Liver (tissue), 3 donors: ENCODE results near the gene HIVEP3.

ENCODE experiments used
- CTCF ChIP-seq: fragments of 150-350 bp; IDR thresholded peaks from 2 replicates; pipeline ENCODE4 v1.5.1; 2017; ENCODE audit warnings: improper control_type of control experiment, low read depth, low read length; ENCODE audit not compliant: missing input control
- EGR1 ChIP-seq, 2 donors: IDR thresholded peaks; 2 replicates each; pipeline ENCODE4 v1.6.1; 2016 to 2018; ENCODE audit warnings: antibody characterized with exemption in 2 of 2, low read depth in 2 of 2
- HNF4A ChIP-seq, 2 donors: conservative IDR thresholded peaks; 2 replicates each; pipeline ENCODE4 v1.6.1; 2016; ENCODE audit warnings: antibody characterized with exemption in 2 of 2, mild to moderate bottlenecking in 2 of 2
- JUND ChIP-seq, 2 donors: IDR thresholded peaks; 2 replicates each; pipeline ENCODE4 v1.6.1; 2016; ENCODE audit warnings: antibody characterized with exemption in 2 of 2
- YY1 ChIP-seq: IDR thresholded peaks from 2 replicates; pipeline ENCODE4 v1.6.1; 2016; ENCODE audit warnings: antibody characterized with exemption, mild to moderate bottlenecking
- donor health status: healthy.
- donor health status: healthy.

DNA sequence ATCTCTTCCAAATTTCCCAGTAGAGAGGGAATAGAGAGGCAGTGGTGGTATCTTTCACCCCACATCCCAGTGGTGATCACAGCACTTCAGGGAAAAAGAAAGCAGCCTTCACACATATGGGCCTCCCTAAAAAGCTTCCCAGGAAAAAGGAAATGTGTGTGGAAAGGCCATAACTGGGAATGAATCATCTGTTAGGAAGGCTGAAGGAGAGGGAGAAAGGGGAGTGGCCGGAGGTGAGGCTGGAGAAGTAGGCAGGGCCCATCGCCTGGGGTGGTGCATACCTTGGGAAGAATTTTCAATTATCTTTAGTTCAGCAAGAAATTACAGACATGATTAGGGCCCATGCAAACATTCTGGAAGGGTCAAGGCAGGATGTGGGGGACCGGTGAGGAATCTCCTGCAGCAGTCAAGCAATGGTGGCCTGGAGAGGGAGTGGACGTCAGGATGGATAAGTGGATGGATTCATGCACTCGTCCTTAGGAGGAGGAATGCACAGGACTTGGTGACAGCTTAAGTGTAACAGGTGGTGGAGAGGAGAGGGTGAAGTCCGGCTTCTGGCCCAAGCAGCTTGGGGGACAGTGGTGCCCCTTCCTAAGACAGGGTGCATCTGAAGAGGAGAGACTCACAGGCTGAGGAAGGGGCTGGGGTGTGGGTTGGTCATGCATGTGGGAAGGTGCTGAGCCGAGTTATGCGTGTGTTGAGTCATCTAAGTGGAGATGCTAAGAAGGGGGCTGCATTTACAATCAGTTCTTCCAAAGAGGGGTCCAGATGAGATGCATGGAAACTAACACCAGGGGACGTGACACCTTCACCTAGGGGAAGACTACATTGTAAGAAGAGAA lies 17.9 kb downstream of the HIVEP3 start:
- no peak for TF ChIP-seq YY1
- no peak for TF ChIP-seq CTCF
- TF ChIP-seq JUND (IDR thresholded peaks at IDR 0.05) = no peak
- no peak for TF ChIP-seq EGR1 (IDR thresholded peaks at IDR 0.05; ENCODE audit: low read depth in 2 of 2)
- TF ChIP-seq HNF4A (conservative IDR thresholded peaks at IDR 0.05) = no peak
